Bone marrow (tissue), 2 donors: ENCODE results near the gene CACNA1C.
"Not testable (repeated sequence)": the region's sequence is repeated elsewhere in the genome, so short reads cannot be mapped to it uniquely, and the experiment has no call there.

ENCODE experiments used
- DNase-seq, 2 donors: peaks; one replicate each; lab custom pipeline; 2025; lab: John Stamatoyannopoulos, UW

Gene CACNA1C

GRCh38 chr12:2112401-2112800 lies 59.6 kb downstream of the CACNA1C start:
- no peak for DNase-seq

GRCh38 chr12:2113119-2113912 lies 60.5 kb downstream of the CACNA1C start:
- no peak for DNase-seq

DNA sequence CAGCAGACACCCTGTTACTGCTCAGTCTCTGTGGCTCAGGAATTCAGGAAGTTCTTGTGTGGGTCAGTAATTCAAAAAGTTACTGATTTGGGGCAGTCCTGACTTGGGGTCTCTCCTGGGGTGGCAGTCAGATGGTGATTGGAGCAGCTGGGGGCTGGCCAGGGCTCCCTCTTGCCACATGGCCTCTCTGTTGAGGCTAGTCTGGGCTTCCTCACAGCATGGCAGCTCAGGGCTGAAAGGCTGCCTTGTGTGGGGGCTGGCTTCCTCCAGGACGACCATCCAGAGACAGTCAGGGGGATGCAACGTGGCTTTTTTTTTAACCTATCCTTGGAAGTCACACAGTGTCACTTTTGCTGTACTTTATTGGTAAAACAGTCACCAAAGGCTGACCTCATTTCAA lies 61.3 kb downstream of the CACNA1C start:
- no peak for DNase-seq

DNA sequence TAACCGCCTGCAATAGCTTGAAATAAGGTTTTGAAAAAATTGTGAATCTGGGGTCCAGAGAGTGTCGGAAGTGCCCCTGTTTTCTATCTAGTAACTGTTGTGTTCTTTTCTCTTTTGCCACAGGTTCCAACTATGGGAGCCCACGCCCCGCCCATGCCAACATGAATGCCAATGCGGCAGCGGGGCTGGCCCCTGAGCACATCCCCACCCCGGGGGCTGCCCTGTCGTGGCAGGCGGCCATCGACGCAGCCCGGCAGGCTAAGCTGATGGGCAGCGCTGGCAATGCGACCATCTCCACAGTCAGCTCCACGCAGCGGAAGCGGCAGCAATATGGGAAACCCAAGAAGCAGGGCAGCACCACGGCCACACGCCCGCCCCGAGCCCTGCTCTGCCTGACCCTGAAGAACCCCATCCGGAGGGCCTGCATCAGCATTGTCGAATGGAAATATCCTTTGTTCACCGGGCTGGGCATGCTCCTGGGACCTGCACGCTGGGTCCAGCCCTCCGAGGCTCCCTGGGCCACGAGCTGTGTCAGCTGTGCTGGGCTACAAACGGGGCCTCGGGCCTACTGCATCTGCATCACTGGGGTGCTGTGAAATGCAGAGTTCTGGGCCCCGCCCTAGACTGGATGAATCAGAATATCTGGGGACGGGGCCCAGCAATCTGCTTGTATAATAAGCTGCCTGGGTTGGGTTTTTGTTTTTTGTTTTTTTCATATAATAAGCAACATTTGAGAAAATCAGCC lies 62.5 kb downstream of the CACNA1C start:
- DNase-seq, result no peak

DNA sequence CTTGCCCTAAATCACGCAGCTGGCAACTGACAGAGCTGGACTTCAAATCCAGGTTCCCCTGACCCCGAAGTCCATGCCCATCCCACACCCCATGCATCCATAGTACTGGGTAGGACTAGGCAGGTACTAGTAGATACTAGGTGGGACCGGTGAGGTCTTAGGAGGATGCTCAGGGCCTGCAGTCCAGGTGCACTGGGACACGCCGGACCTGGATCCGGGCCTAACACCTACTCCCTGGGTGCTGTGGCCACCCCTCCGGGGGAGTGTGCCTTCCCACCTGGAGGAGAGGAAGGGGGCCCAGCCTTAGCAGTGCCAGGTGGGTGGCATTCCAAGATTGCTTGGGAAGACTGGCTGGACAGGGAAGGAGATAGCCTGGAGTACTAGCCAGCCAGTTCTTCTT lies 64.8 kb downstream of the CACNA1C start:
- DNase-seq, result no peak

DNA sequence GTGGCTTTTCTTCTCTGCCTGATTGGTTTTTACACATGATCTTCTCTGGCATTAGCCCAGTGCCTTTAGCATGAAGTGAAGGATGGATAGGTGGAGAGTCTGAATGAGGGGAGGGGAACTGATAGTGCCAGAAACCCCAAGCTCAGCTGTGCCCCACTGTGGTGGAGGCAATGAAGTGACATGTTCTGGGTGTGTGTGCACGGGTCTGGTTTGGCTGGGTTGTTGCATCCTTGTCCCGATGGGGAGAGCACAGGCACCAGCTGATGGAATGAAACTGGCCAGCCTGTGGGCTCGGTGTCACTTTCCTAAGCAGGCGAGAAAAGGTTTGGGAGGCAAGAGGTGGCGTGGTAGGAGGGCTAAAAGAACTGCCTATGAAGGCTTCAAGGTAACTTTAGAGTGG lies 65.3 kb downstream of the CACNA1C start:
- no peak for DNase-seq

- no peak for DNase-seq
These were observed 65.9 kb downstream of the CACNA1C start for GRCh38 chr12:2118481-2119255.

- no peak for DNase-seq
These were observed 66.5 kb downstream of the CACNA1C start for GRCh38 chr12:2119266-2119665.

DNA sequence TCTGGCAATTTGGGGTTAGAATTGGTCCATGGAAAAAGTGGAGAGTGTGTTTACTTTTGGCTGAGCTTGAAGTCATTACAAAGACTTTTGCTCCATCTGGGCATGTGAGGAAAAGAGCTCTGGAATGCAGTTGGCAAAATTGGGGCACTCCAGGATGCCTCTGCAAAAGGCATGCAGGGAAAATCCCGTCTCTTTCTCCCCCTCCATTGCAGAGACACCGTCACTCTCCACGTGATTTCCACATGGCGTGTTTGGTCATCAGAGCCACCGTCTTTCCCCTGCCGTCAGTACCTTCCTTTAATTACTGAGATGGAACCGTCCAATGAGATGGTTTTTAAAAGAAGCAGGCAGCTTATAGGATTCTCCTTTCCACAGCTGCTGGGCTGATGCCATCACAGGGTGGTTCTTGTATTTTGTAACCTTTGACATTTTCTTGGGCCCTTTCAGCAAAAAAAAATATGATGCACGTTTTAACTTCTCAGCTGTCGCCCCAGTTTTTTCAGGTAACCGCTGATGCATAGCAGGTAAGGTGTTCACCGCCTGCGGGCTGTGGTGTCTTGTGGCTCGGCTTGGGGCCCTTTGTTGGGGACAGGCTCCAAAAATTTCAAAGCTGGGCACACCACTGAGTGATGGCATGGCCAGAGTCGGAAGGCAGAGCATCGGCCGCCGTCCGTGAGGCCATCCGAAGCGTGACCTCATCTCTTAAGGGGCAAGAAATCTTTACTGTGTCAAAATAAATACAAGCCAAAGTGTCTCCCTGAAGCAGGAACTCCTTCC lies 68.4 kb downstream of the CACNA1C start:
- no peak for DNase-seq

DNA sequence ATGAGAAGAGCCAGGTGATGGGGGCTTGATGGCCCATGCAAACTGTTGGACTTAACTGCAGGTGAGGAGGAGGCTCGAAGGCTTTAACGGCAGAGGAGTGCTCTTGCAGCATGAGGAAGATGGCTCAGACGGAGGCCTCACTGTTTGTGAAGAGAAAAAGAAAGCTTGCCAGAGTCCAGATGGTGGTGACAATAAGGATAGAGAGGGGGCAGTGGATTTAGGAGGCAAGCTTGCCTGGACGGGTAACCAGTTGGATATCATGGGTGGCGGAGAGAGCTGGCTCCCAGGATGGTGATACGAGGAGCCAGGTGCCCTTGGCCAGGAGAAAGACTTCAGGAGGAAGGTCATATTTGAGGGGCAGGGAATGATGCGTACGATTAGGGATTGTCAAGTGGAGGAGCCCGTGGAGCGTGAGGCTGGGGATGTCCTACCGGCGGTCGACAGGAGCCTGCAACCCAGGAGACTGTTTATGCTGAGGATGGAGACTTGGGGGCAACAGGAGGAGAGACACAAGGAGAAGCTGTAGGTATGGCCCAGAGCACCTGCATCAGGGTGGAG lies 71.8 kb downstream of the CACNA1C start:
- no peak for DNase-seq

GRCh38 chr12:2125651-2126522 lies 73.1 kb downstream of the CACNA1C start:
- DNase-seq, result no peak

DNA sequence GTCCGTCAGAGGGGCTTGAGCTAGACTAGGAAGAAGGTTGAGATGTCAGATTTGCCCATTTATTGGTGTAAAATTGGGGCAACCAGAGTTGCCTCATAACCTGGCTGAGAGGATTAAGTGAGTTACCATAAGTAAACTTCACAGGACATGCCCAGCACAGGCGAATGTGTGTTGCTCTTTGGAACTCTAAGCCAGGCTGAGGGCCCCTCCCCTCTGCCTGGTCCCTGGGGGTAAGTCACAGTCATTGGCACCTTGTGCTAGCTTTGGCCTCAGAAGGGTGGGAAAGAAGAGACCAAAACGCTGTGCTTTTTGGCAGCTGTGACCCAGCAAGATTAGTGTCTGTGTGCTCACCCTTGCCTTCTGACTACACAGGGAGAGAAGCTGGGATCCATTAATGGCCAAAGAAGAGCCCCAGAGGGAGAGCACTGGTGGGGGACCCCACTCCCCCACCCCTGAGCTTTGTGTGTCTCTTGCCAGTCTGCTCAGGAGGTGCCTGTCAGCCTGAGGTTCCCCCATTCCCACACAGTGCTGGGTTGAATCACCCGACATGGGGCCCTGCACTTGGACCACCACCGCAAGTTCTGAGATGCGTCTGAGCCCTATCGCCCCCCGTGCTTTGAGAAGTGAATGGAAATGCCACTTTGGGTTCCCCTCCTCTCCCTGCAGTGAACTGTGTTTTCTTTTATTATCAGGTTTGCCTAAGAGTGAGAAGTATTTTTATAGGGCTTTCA lies 74.1 kb downstream of the CACNA1C start:
- DNase-seq, result no peak

- no peak for DNase-seq
These were observed 76.3 kb downstream of the CACNA1C start for GRCh38 chr12:2129076-2129475.

DNA sequence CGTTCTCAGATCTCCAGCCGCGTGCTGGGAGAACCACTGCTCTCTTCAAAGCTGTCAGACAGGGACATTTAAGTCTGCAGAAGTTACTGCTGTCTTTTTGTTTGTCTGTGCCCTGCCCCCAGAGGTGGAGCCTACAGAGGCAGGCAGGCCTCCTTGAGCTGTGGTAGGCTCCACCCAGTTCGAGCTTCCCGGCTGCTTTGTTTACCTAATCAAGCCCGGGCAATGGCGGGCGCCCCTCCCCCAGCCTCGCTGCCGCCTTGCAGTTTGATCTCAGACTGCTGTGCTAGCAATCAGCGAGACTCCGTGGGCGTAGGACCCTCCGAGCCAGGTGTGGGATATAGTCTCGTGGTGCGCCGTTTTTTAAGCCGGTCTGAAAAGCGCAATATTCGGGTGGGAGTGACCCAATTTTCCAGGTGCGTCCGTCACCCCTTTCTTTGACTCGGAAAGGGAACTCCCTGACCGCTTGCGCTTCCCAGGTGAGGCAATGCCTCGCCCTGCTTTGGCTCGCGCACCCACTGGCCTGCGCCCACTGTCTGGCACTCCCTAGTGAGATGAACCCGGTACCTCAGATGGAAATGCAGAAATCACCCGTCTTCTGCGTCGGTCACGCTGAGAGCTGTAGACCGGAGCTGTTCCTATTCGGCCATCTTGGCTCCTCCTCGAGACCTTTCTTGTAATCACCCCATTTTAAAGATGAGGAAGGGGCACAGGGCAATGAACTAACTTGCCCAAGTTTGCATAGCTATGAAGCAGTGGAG lies 83.1 kb downstream of the CACNA1C start:
- DNase-seq, result not testable (repeated sequence)

DNA sequence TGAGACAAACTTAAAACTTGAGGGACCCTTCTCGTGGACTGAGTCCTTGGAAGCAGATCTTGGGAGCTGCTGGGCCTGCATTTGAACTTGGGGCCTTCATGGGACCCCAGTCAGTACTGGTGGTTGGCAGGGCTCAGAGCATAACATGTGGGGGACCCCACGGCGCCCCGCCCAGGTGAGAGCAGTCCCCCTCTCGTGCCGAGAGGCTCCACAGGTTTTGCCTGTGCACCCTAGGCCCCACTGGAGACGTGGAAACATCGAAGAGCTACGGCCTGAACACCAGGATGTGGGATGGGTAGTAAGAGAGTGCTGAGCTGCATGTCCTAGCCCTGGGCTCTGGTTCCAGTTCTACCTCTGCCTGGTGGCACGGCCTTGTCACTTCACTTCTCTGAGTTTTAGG lies 84.1 kb downstream of the CACNA1C start:
- DNase-seq, result no peak

- DNase-seq, result no peak
These were observed 84.9 kb downstream of the CACNA1C start for GRCh38 chr12:2137711-2138110.

- DNase-seq, result no peak
These were observed 85.5 kb downstream of the CACNA1C start for GRCh38 chr12:2138294-2138693.

DNA sequence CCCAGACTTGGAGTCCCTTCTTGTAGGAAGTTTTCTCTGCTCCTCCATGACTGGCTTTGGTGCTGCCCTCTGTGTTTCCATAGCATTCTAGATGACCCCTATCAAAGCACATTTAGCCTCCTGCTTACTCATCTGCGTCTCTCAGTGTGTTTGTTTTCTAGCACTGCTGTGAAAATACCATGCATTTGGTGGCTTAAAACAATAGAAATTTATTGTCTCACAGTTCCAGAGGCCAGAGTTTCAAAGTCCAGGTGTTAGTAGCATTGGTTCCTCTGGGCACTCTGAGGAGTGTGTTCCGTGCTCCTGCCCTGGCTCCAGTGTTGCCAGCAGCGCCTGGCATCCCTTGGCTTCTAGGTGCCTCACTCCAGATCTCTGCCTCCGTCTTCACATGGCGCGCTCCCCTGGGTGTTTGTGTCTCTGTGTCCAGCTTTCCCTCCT lies 86.1 kb downstream of the CACNA1C start:
- no peak for DNase-seq

DNA sequence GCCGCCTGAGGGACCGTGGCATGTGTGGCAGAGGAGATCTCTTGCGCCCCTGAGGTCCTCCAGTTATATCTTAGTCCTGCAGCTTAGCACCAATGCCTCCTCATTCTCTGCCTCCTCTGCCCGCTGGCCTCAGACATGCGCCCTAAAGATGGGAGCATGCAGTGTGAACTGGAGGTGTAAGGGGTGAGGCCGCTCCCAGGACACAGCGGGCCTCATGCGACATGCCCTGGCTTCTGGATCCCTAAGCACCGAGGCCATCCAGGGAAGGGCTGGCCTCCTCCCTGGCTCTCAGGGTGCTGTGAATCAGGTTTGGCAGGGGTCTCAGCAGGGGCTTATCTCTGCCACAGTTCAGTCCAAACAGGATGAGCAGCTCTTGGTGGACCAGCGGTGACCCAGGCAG lies 86.9 kb downstream of the CACNA1C start:
- DNase-seq, result no peak
